GM18868 (cell line): ENCODE measurements around the gene MRS2.

ENCODE experiments used
- ATAC-seq: cut with Tn5 transposase; IDR thresholded peaks from one replicate; pipeline ENCODE4 v1.9.1; 2021; ENCODE audit warnings: mild to moderate bottlenecking, moderate library complexity; ENCODE audit not compliant: unreplicated experiment

MRS2 gene

DNA sequence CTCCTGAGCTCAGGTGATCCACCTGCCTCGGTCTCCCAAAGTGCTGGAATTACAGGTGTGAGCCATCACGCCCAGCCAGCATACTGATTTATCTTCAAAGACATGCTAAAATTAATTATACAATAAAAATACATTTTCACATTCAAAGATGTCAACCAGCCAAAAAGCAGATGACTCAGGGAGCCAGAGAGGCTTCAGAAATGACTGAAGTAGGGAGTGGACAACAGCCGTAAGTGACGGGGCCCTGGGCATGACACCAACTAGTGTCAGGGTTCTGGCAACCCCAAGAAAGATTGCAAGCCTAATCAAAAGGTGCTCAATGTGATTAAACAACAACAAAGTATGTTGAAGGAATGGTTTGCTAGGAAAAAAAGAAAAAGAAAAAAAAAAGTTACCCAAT is 58.2 kb downstream of the MRS2 start:
- no peak for ATAC-seq

DNA sequence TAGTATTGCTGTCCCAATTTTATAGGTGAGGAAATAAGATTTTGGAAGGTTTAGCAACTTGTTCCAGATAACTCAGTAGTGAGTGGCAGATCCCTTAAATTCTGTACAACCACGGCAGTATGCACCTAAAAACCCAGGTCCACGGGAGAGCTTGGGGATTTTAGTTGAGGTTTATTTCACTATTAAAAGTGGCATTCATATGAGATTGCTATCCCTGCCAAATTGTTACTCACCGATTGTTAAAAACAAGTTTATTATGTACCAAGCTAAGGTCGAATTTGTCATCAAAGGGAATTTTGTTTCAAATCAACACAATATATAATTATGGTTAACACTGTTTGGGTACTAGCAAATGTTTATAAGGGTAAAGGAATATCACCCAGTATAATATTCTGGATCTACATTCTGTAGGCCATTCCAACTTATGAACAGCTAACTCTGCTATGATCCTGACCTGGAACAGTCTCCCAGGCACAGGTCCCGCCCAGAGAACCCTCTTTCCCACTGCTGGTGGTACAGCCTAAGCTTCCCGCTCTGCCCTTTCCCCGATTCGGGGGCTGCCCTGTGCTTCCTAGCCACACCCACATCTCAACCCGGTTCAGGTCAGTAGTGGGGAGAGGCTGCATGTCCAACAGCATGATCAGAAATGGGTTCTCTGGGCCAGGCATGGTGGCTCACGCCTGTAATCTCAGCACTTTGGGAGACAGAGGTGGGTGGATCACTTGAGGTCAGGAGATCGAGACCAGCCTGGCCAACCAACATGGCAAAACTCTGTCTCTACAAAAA is 61.7 kb downstream of the MRS2 start:
- no peak for ATAC-seq

DNA sequence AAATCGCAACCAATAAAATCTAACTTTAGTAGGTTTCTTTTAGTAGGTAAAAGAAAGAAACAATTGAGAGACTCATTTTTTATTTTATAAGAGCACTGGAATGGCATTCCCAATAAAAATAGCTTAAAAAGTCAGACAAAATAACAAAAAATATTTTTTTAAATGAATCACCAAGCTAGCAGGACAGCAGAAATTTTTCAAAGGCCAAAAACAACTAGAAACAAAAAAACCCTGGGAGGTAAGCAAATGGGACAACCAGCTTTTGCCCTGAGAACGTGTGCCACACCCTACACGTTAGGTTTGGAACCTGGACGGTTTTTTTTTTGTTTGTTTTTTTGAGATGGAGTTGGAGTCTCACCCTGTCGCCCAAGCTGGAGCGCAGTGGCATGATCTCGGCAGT is 67.1 kb downstream of the MRS2 start:
- ATAC-seq, result no peak

DNA sequence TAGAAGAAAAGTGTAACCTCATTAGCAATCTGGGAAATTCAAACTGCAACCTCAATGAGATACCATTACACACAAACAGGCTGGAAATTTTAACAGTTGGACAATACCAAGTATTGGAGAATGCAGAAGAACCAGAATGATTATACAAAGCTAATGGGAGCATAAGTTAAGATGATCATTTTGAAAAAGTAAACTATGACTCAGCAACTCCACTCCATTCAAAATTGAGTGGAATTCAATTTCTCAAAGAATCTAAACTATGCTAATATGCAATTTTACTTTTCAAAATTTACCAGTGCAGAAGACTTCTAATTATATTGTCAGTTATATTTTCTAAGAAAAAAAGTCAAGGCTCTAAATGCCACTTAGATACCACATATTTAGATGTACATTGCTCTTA is 69.4 kb downstream of the MRS2 start:
- ATAC-seq, result no peak
